NCI-H460 (cell line): ENCODE data around the gene CDK15. TPM values are rescaled to one million over a fixed set of nuclear protein-coding genes. Genes with fewer than 3 reads are reported as not detected.
A peak's percentile ranks its signal among the peaks of the same experiment; 100 is the strongest.
"Not testable (repeated sequence)": the region's sequence is repeated elsewhere in the genome, so short reads cannot be mapped to it uniquely, and the experiment has no call there.

Experiments used
- DNase-seq: peaks from one replicate; pipeline ENCODE4 v3.0.0-alpha.2; 2016; ENCODE audit warnings: low read depth; ENCODE audit errors: extremely low read depth
- total RNA-seq: library from RNA; depleted of rRNA; stranded (reverse); fragments of >200 nt; shearing (Covaris generic); gene quantifications from 2 replicates; pipeline ENCODE4 v1.2.3, GENCODE V29; 2014

CDK15 gene
- total RNA-seq, 1 experiment from 2014 or later = not detected

DNA sequence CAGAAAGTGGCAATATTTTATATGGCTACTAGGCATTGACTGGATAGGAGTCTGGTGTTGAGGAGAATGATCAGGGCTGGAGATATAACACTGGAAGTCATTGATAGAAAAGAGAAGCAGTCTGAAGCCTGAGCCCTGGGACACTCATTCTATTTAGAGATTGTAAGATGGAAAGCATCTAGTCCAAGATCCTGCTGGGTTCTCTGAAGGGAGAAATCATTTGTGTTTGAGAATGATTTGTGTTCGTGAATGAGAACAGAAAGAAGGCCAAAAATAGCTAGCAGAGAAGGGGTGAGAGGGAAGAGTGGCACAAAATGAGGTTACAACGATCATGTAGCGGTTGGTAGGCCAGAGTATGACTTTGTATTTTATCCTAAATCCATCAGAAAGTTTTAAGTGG, 18.0 kb upstream of the CDK15 start:
- DNase-seq = no peak

DNA sequence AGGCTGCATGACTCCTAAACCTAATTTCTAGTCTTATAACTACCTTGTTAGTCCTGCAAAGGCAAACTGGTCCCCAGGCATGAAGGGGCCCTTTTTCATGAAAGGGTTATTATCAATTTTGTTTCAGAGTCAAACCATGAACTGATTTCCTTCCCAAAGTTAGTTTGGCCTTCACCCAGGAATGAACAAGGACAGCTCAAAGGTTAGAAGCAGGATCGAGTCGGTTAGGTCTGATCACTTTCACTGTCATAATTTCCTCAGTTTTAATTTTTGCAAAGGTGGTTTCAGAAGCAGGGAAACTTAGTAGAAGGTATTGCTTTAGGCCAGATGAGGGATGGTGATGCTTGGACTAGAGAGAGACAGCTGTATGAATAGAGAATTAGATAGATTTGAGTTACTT, 16.9 kb upstream of the CDK15 start:
- DNase-seq = no peak

DNA sequence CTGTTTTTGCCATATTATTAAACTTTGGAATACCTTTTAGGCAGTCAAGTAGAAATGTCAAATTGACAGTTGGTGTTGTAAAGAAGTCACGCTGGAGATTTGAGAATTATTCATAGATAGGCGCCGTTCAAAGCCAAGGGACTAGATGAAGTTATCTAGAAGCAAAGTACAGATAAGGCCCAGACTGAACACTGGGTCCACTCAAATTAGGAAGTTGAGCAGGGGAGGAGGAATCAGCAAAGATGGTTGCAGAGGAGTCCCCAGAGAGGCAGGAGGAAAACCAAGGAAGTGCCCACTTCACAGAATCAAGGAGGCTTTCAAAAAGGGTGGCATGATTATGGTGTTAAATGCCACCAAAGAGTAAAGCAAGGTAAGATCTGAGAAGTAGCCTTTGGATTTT, 16.0 kb upstream of the CDK15 start:
- no peak for DNase-seq

DNA sequence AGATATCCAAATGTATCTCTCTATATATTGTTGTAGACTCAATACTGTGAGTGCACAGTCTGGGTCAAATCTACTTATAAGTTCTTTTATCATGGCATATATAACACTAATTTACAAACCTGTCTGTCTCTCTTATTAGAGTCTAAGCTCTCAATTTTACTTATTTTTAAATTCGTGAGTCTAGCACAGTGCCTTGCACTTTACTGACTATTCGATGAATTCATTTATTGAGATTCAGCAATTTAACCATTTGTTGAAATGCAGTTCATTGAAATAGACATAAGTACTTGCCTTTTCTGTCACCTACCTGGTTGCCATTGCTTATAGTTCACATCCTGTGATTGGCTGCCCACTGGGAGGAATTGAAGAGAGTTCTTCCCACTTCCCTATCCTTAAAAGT, 15.3 kb upstream of the CDK15 start:
- no peak for DNase-seq

DNA sequence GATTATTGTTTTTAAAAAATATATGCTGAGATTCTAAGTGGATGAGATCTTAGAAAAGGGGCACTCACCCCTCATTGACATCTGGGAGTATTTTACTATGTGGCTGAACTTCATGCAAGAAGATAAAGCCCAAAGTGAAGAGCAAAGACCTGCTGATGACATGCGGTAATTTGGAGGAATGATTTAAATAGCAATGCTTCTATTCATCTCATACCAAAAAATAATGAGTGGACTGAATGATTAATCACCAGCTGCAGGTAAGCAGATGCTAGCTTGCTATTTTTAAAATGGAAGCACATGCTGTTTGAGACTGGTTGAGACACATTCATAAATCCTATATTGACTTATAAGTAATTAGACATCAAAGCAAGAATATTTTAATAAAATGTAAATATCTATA, 12.7 kb upstream of the CDK15 start:
- DNase-seq = no peak

DNA sequence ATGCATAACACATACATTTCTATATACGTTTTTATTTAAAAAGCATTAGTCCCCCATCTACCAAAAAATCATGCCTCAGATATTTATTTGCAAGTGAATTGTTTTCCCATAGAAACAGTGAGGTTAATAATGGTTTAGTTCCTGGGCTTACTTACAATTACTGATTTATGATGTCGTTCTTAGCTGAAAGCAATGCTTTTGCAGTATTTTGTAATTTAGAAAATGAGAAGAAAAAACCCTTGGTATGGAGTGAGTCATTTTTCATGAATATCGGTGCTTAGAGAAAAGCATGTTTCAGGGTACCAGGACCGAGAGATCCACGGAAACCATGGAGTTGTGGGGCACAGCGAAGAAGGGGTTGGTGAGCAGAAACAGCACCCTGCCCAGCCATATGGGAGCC, 12.0 kb upstream of the CDK15 start:
- DNase-seq = no peak

DNA sequence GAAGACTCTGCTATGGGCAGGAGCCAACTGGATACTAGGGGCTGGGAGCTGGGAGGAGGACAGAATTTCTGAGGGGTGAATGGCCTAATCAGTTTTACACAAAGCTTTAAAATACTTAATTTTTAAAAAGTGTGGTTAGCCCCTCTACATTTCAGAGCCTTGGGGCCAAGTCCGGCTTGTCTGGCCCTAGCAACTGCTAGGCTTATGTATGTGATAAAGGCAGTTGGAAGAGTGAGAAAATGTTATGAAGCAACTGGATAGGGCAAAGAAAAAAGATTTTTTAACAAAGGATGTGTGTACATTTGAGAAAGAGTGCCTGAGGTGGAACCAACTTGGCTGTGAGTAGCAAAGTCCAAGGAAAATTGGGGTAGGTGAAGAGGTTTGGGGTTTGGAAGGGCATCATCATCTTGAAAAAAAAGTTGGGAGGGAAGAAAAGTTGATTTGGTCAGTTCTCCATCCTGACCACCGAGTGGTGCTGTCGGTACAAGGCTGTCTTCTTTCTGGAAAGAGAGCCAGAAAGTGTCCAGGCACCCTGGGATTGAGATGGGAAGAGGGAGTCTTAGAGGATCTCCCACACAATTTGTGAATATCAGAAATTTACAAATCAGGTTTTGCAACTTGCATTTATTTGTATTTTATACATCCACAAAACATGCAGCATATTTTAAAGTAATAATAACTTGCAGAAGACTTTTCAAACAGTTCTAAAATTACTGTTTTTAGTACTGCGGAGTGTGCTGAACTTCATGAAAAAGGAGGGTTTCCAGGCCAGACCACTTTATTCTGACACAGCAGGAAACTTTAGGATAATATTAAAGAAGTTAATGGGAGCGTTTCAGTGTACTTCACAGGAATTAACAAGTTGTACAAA, 10.5 kb upstream of the CDK15 start:
- DNase-seq = peak; percentile 61

DNA sequence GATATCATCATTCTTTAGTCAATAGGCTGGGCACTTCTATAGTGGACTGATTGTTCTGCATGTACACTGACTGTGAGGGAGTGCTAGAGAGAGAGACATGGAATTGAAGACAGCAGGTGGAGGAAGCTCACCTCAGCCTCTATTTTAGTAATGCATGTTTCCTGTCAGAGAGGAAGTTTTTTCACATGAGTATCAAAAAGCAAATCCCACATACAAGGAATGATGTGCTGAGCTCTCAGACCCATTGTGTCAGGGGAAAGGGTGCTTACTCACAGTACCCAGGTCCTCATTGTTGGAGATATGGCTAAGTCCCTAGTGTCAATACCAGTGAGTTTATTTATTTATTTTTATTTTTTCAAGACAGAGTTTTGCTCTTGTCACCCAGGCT, 9.9 kb upstream of the CDK15 start:
- no peak for DNase-seq

DNA sequence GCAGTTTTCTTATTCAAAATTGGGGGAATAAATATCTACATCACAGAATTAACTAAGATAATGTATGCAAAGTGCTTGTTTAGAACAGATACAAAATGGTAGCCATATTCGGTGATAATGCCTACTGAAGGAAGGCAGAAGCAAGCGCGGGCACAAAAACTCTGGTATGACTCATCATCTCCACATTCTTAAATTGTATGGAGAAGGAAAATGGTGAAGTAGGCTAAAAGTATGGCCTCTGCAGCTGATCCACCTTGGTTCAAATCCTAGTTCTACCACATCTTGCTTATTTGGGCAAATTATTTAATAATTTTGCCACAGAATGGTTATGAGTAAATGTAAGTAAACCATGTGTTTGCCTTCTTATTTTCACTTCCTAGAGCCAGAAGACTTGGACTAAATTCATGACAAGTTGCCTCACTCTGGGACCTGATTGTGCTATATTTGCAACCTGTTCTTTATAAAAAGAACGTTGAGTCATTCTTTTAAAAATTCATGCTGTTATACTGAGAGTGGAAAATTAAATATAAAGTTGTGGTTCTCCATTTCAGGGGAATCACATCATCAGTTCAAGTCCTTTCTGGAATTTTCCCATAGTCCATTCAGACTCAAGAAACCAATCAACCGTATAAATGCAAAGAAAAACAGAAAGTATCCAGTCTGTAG, 9.0 kb upstream of the CDK15 start:
- DNase-seq = no peak

DNA sequence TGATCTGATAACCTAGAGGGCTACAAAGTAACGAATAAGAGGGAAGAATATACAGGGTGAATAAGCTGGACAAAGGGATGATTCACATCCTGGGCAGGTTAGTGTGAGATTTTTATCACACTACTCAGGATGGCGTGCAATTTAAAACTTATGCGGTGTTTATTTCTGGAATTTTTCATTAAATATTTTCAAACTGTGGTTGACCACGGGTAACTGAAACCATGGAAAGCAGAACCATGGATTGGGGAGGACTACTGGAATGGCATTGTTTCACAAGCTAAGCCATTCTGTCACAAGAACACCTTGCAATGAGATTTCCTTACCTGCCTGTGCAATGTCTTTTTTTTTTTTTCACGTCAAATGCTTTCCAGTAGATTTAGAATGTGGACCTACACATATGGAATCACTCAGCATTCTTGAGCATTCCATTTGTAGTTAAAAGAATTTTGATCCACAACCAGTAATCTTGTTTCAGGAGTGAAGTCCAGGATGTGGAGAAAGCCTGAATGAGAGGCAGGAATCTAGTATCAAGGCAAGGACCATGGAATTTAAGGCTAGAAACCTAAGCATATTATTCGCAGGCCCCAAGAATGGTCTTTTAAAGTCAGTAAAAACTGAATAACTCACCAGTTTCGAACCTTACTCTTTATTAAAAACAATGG, 8.0 kb upstream of the CDK15 start:
- peak; percentile 61 for DNase-seq

DNA sequence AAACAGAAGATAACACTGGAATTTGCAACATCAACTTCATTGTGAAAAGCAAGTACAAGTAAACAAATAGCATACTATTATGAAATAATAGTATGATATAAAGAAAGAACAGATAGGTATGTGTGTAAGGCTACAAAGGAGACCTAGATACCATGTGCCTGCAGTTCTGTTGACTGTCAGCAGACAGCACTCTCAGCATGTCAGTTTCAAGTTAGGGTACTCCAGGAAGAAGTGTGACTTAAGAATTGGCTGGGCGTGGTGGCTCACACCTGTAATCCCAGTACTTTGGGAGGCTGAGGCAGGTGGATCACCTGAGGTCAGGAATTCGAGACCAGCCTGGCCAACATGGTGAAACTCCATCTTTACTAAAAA, 7.4 kb upstream of the CDK15 start:
- not testable (repeated sequence) for DNase-seq

DNA sequence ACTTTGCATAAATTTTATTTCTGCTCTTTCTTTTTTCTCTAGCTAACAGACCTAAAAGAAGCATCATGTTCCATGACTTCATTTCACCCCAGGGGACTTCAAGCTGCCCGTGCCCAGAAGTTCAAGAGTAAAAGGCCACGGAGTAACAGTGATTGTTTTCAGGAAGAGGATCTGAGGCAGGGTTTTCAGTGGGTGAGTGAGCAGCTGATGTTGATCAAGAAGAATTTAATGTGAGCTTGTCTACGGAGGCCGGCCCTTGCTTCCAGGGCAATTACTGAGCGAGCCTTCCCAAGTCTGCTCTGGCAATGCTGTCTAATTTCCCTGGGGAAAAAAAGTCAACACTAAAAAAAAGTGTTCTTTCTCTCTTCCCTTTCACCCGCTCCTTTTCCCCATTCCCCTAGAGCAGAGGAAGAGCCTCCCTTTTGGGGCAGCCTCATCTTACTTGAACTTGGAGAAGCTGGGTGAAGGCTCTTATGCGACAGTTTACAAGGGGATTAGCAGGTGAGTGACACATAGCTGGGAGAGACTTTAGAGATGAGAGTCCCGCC, 1.2 kb downstream of the CDK15 start:
- DNase-seq = no peak

DNA sequence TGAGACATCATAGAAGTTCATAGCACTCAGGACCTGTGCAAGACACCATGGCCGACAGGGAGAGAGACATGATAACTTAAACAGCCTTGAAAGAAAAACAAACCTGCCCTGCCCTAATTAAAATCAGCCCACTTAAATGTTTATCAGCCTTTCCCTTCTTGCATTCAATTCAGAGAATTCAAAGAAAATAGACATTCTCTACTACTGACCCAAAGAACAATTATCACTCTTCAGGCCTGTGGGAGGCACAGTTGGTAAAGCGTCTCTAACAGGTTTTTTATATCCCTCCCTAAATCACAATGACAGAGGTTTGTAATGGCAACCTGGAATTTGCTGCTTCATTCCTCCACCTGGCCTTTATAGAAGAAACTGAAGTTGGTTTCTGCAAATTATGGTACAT, 1.7 kb downstream of the CDK15 start:
- no peak for DNase-seq

DNA sequence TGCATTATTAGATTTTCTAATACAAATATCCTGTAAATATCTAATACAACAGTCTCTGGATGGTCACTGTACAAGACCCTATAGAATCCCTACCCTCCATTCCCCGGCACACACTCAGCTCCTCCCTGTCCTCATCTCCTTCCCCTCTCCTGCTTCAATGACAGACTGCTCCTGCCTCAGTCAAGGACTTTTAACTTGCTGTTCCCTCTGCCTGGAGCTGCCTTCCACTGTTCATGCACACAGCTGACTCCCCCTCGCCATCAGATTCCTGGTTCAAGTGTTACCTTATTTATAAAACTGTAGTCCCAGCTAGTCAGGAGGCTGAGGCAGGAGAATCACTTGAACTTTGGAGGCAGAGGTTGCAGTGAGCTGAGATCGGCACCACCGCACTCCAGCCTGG, 3.3 kb downstream of the CDK15 start:
- no peak for DNase-seq

DNA sequence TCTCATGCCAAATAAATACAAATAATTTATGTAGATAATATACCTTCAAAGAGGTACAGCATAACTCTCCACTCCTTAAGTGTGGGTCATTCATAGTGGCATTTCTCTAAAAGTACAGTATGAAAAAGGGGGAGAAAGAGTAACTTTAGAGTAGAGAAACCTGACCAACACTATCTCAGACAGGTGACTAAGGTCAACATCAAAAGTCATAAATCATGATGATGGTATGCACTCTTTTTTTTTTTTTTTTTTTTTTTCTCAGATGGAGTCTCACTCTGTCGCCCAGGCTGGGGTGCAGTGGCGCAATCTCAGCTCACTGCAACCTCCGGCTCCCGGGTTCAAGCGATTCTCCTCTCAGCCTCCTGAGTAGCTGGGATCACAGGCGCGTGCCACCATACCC, 4.3 kb downstream of the CDK15 start:
- not testable (repeated sequence) for DNase-seq

DNA sequence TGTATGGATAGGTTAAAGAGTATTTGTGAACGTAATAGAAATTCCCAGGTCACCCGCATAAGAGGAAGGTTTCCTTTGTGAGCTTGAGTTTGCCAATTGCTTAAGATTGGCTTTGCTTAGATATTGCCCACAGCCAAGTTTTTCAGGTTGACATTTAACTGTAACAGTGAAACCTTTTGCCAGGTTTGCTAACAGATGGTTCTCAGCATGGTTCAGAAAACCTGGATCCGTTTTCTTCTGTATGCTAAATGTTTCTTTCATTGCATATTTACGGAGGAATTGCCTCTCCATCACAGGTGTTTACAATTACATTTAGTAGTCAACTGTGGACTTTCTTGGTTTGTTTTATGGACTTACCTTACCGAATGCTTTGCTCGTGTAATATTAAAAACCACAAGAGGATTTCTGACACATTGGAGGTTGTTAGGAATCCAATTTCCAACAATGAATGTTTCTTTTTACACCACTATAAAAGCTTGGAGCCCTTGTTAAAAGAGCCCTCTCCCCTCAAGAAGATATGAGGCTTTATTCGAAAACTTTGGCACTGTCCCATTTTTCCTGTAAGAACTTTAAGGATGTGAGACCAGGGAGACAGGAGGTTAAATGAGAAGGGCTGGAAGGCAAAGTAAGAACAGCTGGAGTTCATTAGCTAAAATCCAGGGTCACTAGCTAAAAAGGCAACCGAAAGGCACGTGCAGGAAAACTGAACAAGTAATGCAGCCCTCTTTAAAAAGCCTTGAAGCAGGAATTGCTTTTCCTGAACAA, 7.8 kb downstream of the CDK15 start:
- DNase-seq = no peak

DNA sequence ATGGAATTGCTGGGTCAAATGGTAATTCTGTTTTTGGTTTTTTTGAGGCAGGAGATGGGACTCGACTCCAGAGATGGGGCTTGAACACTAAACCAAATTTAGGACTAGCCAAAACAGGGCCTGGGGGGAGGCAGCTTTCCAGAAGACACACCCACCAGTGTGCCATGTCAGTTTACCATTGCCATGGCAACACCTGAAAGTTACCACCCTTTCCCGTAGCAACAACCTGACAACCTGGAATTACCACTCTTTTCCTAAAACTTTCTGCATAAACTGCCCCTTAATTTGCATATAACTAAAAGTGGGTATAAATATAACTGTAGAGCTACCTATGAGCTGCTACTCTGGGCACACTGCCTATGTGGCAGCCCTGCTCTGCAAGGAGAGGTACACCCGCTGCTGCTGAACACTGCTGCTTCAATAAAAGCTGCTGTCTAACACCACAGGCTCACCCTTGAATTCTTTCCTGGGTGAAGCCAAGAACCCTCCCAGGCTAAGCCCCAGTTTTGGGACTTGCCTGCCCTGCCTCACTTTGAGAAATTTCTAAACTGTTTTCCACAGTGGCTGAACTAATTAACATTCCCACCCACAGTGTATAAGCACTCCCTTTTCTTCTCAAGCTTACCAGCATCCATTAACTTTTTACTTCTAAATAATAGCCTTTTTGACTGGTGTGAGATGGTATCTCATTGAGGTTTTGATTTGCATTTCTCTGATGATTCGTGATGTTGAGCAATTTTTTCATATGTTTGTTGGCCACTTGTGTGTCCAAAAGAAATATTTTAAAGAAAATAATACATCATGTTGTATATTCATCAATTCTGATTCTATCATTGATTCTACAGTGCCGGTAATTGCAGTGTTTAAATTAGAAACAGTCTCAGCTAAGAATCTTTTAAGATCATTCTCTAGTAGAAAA, 10.6 kb downstream of the CDK15 start:
- DNase-seq = no peak

DNA sequence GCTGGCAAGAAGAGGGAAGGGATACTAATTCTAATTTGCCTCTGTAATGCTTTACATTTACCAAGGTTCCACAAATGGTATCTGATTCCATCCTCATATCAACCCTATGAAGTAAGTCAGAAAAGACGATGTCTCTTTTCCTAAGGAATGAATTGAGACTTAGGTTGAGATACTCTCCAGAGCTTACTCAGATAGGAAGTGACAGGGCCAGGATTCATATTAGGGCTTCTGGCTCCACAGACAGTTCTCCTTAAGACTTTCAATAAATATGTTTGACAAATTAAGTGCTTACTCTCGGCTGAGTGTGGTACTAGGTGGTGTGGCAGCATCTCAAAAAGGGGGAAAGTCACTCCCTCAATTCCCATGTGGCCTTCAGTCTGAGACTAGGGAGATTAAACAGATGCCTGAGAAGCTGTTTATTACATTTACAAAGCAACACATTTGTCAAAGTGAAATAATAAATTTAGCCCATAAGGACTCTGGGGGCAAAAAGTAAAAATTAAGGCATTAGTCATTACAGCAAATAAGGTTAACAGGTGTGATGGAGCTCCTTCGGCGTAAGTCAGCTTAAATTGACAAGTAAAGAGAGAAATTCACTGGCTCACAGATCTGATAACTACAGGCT, 14.2 kb downstream of the CDK15 start:
- DNase-seq = no peak

DNA sequence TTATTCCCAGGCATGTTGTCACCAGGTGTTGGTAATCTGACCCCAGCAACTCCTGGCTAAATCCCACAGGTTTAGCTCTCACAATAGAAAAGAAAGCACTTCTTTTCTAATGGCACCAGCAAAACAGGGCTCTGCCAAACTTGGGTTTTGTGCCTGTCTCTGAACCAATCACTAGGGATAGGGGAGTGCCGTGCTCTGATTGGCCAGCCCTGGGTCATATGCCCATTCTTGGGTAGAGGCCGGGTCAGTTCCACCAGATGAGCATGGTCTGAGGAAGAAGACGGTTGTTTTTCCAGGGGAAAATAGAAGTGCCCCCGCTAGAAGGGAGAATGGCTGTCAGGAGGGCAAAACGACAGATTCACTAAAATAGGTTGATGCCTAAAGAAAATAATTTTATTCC, 14.7 kb downstream of the CDK15 start:
- DNase-seq = no peak
